NCI-H524 treated with DMSO at 0.1 percent for 48 hours (cell line): Measurements from ENCODE around the gene CTNNA3.

Experiments used
- DNase-seq: peaks from one replicate; lab custom pipeline; 2025; lab: John Stamatoyannopoulos, UW

The CTNNA3 gene

GRCh38 chr10:66748217-66748616, 947.8 kb downstream of the CTNNA3 start:
- no peak for DNase-seq

- no peak for DNase-seq
Observed at GRCh38 chr10:66747451-66747850, 948.5 kb downstream of the CTNNA3 start.

GRCh38 chr10:66746711-66747110, 949.3 kb downstream of the CTNNA3 start:
- no peak for DNase-seq

- no peak for DNase-seq
Observed at GRCh38 chr10:66746246-66746645, 949.7 kb downstream of the CTNNA3 start.

- no peak for DNase-seq
Observed at GRCh38 chr10:66744915-66745314, 951.1 kb downstream of the CTNNA3 start.

GRCh38 chr10:66737241-66737640, 958.8 kb downstream of the CTNNA3 start:
- no peak for DNase-seq

GRCh38 chr10:66723608-66724400, 972.2 kb downstream of the CTNNA3 start:
- no peak for DNase-seq

GRCh38 chr10:66719483-66719882, 976.5 kb downstream of the CTNNA3 start:
- no peak for DNase-seq

GRCh38 chr10:66717231-66717981, 978.6 kb downstream of the CTNNA3 start:
- no peak for DNase-seq

GRCh38 chr10:66714741-66715140, 981.3 kb downstream of the CTNNA3 start:
- DNase-seq, result no peak

- DNase-seq, result no peak
Observed at GRCh38 chr10:66713387-66713786, 982.6 kb downstream of the CTNNA3 start.

- DNase-seq, result no peak
Observed at GRCh38 chr10:66698069-66698468, 997.9 kb downstream of the CTNNA3 start.

GRCh38 chr10:66695046-66695445, 1000.9 kb downstream of the CTNNA3 start:
- no peak for DNase-seq

- no peak for DNase-seq
Observed at GRCh38 chr10:66684581-66684980, 1011.4 kb downstream of the CTNNA3 start.

- DNase-seq, result no peak
Observed at GRCh38 chr10:66680886-66681285, 1015.1 kb downstream of the CTNNA3 start.

GRCh38 chr10:66678521-66678920, 1017.5 kb downstream of the CTNNA3 start:
- DNase-seq, result no peak

GRCh38 chr10:66673071-66673470, 1022.9 kb downstream of the CTNNA3 start:
- no peak for DNase-seq

- no peak for DNase-seq
Observed at GRCh38 chr10:66671562-66671961, 1024.4 kb downstream of the CTNNA3 start.

- no peak for DNase-seq
Observed at GRCh38 chr10:66671064-66671463, 1024.9 kb downstream of the CTNNA3 start.

- DNase-seq, result no peak
Observed at GRCh38 chr10:66656499-66656898, 1039.5 kb downstream of the CTNNA3 start.

GRCh38 chr10:66654861-66655260, 1041.1 kb downstream of the CTNNA3 start:
- no peak for DNase-seq

- no peak for DNase-seq
Observed at GRCh38 chr10:66651308-66652082, 1044.5 kb downstream of the CTNNA3 start.

- no peak for DNase-seq
Observed at GRCh38 chr10:66649626-66650025, 1046.4 kb downstream of the CTNNA3 start.
